Liver (tissue), 9 donors: ENCODE data around the gene MEG3. TPM values are rescaled to one million over a fixed set of nuclear protein-coding genes. Genes with fewer than 3 reads are reported as not detected.

Experiments
- DNase-seq: peaks from one replicate; pipeline ENCODE4 v3.0.0-alpha.2; 2017; ENCODE audit warnings: low spot score
- H3K27ac ChIP-seq, 2 donors: one replicate each; pipeline ENCODE4 v1.7.0; 2013; ENCODE audit warnings: inconsistent platforms in 2 of 2, low read length in 2 of 2, control low read depth in 1 of 2, low read depth in 1 of 2, mild to moderate bottlenecking in 1 of 2
- H3K27me3 ChIP-seq, 4 donors: one replicate each; pipeline versions ENCODE4 v1.6.1 to v1.7.0; 2013; ENCODE audit warnings: low read length in 3 of 4, inconsistent platforms in 1 of 4, mild to moderate bottlenecking in 1 of 4, moderate library complexity in 1 of 4; ENCODE audit not compliant: control insufficient read depth in 4 of 4, insufficient read depth in 4 of 4
- H3K36me3 ChIP-seq, 4 donors: one replicate each; pipeline versions ENCODE4 v1.6.1 to v1.7.0; 2013; ENCODE audit warnings: low read length in 3 of 4, mild to moderate bottlenecking in 3 of 4, low read depth in 1 of 4, moderate library complexity in 1 of 4; ENCODE audit not compliant: control insufficient read depth in 4 of 4, insufficient read depth in 3 of 4
- H3K4me1 ChIP-seq, 4 donors: one replicate each; pipeline versions ENCODE4 v1.6.1 to v1.7.0; 2013; ENCODE audit warnings: low read length in 3 of 4, mild to moderate bottlenecking in 3 of 4, moderate library complexity in 1 of 4; ENCODE audit not compliant: control insufficient read depth in 4 of 4, insufficient read depth in 4 of 4
- H3K4me3 ChIP-seq, 3 donors: one replicate each; pipeline versions ENCODE4 v1.6.1 to v1.7.0; 2013; ENCODE audit warnings: low read length in 3 of 3, control low read depth in 1 of 3, low read depth in 1 of 3, mild to moderate bottlenecking in 1 of 3
- H3K9ac ChIP-seq, 2 donors: one replicate each; pipeline ENCODE4 v1.7.0; 2013; ENCODE audit warnings: low read length in 2 of 2, mild to moderate bottlenecking in 2 of 2, moderate library complexity in 2 of 2, control low read depth in 1 of 2, low read depth in 1 of 2
- H3K9me3 ChIP-seq, 4 donors: one replicate each; pipeline versions ENCODE4 v1.6.1 to v1.7.0; 2013; ENCODE audit warnings: low read length in 3 of 4; ENCODE audit not compliant: control insufficient read depth in 4 of 4
- ATF3 ChIP-seq: IDR thresholded peaks from 2 replicates; pipeline ENCODE4 v1.6.1; 2016; ENCODE audit warnings: antibody characterized with exemption
- EGR1 ChIP-seq, 2 donors: IDR thresholded peaks; 2 replicates each; pipeline ENCODE4 v1.6.1; 2016 to 2018; ENCODE audit warnings: antibody characterized with exemption in 2 of 2, low read depth in 2 of 2
- FOXA1 ChIP-seq: IDR thresholded peaks from 2 replicates; pipeline ENCODE4 v1.6.1; 2016; ENCODE audit warnings: antibody characterized with exemption
- GABPA ChIP-seq, 2 donors: IDR thresholded peaks in 1 of 2; conservative IDR thresholded peaks in 1 of 2; 2 replicates each; pipeline ENCODE4 v1.6.1; 2016; ENCODE audit warnings: antibody characterized with exemption in 2 of 2, mild to moderate bottlenecking in 1 of 2, moderate library complexity in 1 of 2
- HNF4A ChIP-seq, 2 donors: conservative IDR thresholded peaks; 2 replicates each; pipeline ENCODE4 v1.6.1; 2016; ENCODE audit warnings: antibody characterized with exemption in 2 of 2, mild to moderate bottlenecking in 2 of 2
- HNF4G ChIP-seq: IDR thresholded peaks from 2 replicates; pipeline ENCODE4 v1.6.1; 2016; ENCODE audit warnings: antibody characterized with exemption
- JUND ChIP-seq, 2 donors: IDR thresholded peaks; 2 replicates each; pipeline ENCODE4 v1.6.1; 2016; ENCODE audit warnings: antibody characterized with exemption in 2 of 2
- NR2F2 ChIP-seq: IDR thresholded peaks from 2 replicates; pipeline ENCODE4 v1.6.1; 2016; ENCODE audit warnings: antibody characterized with exemption
- RAD21 ChIP-seq, 2 donors: IDR thresholded peaks; 2 replicates each; pipeline ENCODE4 v1.6.1; 2016; ENCODE audit warnings: antibody characterized with exemption in 2 of 2, mild to moderate bottlenecking in 2 of 2
- REST ChIP-seq: IDR thresholded peaks from 2 replicates; pipeline ENCODE4 v1.6.1; 2016; ENCODE audit warnings: antibody characterized with exemption, mild to moderate bottlenecking
- RXRA ChIP-seq, 2 donors: IDR thresholded peaks; 2 replicates each; pipeline ENCODE4 v1.6.1; 2017 to 2018; ENCODE audit warnings: antibody characterized with exemption in 2 of 2, mild to moderate bottlenecking in 1 of 2
- SP1 ChIP-seq: IDR thresholded peaks from 2 replicates; pipeline ENCODE4 v1.6.1; 2018; ENCODE audit warnings: antibody characterized with exemption, mild to moderate bottlenecking
- TAF1 ChIP-seq: conservative IDR thresholded peaks from 2 replicates; pipeline ENCODE4 v1.6.1; 2016; ENCODE audit warnings: antibody characterized with exemption, mild to moderate bottlenecking
- YY1 ChIP-seq: IDR thresholded peaks from 2 replicates; pipeline ENCODE4 v1.6.1; 2016; ENCODE audit warnings: antibody characterized with exemption, mild to moderate bottlenecking
- ZBTB33 ChIP-seq: IDR thresholded peaks from 2 replicates; pipeline ENCODE4 v1.6.1; 2016; ENCODE audit warnings: antibody characterized with exemption
- WGBS: extraction: QIAGEN DNeasy Blood & Tissue Kit; methylation state at CpG from one replicate; pipeline ENCODE4 v1.1.7; 2013; 5-methylcytosine and 5-hydroxymethylcytosine counted together
- polyA plus RNA-seq, 2 donors: library from polyadenylated mRNA; stranded (reverse) in 1 of 2; unstranded in 1 of 2; fragments of 200-250 nt in 1 of 2; fragments of >200 nt in 1 of 2; fragmentation: Nextera tagmentation in 1 of 2; extraction: Ambion mirVana in 1 of 2; gene quantifications; one replicate each; pipeline versions ENCODE4 v1.2.1 to v1.2.3, GENCODE V29; 2013 to 2015
- total RNA-seq, 2 donors: library from RNA; depleted of rRNA; stranded (reverse); fragments of >200 nt; gene quantifications; one replicate each; pipeline ENCODE4 v1.2.3, GENCODE V29; 2014
- donor health status: healthy.
- donor health status: healthy.
- donor health status: healthy.
- donor health status: healthy.
- donor health status: healthy.

The MEG3 gene
- total and polyA plus RNA-seq, 4 donors = 12.3 to 485 (median 23.1) TPM

- TF ChIP-seq YY1 = no peak
- no peak for TF ChIP-seq NR2F2
- no peak for TF ChIP-seq RAD21 (IDR thresholded peaks at IDR 0.05)
- TF ChIP-seq HNF4A (conservative IDR thresholded peaks at IDR 0.05) = no peak
- no peak for TF ChIP-seq ATF3
- Histone ChIP-seq H3K36me3 (no peaks in the 10 kb centered on the region), H3K4me3 (no peak overlapping the region), H3K27ac (no peak overlapping the region), H3K9me3 (no peaks in the 10 kb centered on the region), H3K4me1 (no peaks in the 10 kb centered on the region), H3K27me3 (no peaks in the 10 kb centered on the region), H3K9ac (no peak overlapping the region)
- DNase-seq = no peak
- WGBS = 73% methylated on average over 5 of the region's 5 CpGs
These were observed 37.0 kb upstream of the MEG3 start for GRCh38 chr14:100788942-100789341.

- TF ChIP-seq EGR1 (IDR thresholded peaks at IDR 0.05; ENCODE audit: low read depth in 2 of 2) (no peak), ZBTB33 (no peak), JUND (IDR thresholded peaks at IDR 0.05) (no peak), REST (no peak), NR2F2 (no peak), RXRA (IDR thresholded peaks at IDR 0.05) (no peak), GABPA (IDR thresholded peaks at IDR 0.05 in 1 of 2, conservative IDR thresholded peaks at IDR 0.05 in 1 of 2) (no peak), SP1 (no peak), HNF4G (no peak), FOXA1 (no peak), TAF1 (no peak), ATF3 (no peak), RAD21 (IDR thresholded peaks at IDR 0.05) (no peak)
- DNase-seq = no peak
- WGBS = 88% methylated on average over 12 of the region's 12 CpGs
- Histone ChIP-seq H3K27ac (no peak overlapping the region), H3K9me3 (no peaks in the 10 kb centered on the region), H3K9ac (no peak overlapping the region), H3K36me3 (no peaks in the 10 kb centered on the region), H3K4me1 (no peaks in the 10 kb centered on the region), H3K4me3 (no peak overlapping the region), H3K27me3 (no peaks in the 10 kb centered on the region)
These were observed 36.2 kb upstream of the MEG3 start for GRCh38 chr14:100789460-100790417.
